ENCODE measurements around the gene TSPEAR. TPM values are rescaled to one million over a fixed set of nuclear protein-coding genes. Genes with fewer than 3 reads are reported as not detected.

TSPEAR gene
- total RNA-seq, 1 donor: not detected

GRCh38 chr21:44590311-44590721 lies 121.1 kb downstream of the TSPEAR start:
- H3K4me3 ChIP-seq (ENCODE audit: low read depth, low read length): no peak overlapping the region
- DNase-seq (ENCODE audit: low read depth): no peak
- no peak for TF ChIP-seq CTCF (IDR thresholded peaks at IDR 0.05; ENCODE audit: insufficient read depth, low read length)

- TF ChIP-seq CTCF (IDR thresholded peaks at IDR 0.05; ENCODE audit: insufficient read depth, low read length): no peak
- DNase-seq (ENCODE audit: low read depth): no peak
- H3K4me3 ChIP-seq (ENCODE audit: low read depth, low read length): no peak overlapping the region
Observed at GRCh38 chr21:44589586-44590305, 121.6 kb downstream of the TSPEAR start.

- no peak for DNase-seq (ENCODE audit: low read depth)
- no peak overlapping the region for H3K4me3 ChIP-seq (ENCODE audit: low read depth, low read length)
- no peak for TF ChIP-seq CTCF (IDR thresholded peaks at IDR 0.05; ENCODE audit: insufficient read depth, low read length)
Observed at GRCh38 chr21:44589094-44589493, 122.3 kb downstream of the TSPEAR start.

GRCh38 chr21:44585892-44586291 lies 125.5 kb downstream of the TSPEAR start:
- DNase-seq (ENCODE audit: low read depth): no peak
- no peak overlapping the region for H3K4me3 ChIP-seq (ENCODE audit: low read depth, low read length)
- TF ChIP-seq CTCF (IDR thresholded peaks at IDR 0.05; ENCODE audit: insufficient read depth, low read length): no peak

GRCh38 chr21:44583800-44584147 lies 127.6 kb downstream of the TSPEAR start:
- TF ChIP-seq CTCF (IDR thresholded peaks at IDR 0.05; ENCODE audit: insufficient read depth, low read length): no peak
- H3K4me3 ChIP-seq (ENCODE audit: low read depth, low read length): no peak overlapping the region
- no peak for DNase-seq (ENCODE audit: low read depth)

GRCh38 chr21:44583089-44583799 lies 128.1 kb downstream of the TSPEAR start:
- DNase-seq (ENCODE audit: low read depth): peak; percentile 16
- H3K4me3 ChIP-seq (ENCODE audit: low read depth, low read length): no peak overlapping the region
- no peak for TF ChIP-seq CTCF (IDR thresholded peaks at IDR 0.05; ENCODE audit: insufficient read depth, low read length)
